HG03342 (cell line): ENCODE data around the gene TCL1B.

Experiments
- ATAC-seq: cut with Tn5 transposase; IDR thresholded peaks from one replicate; pipeline ENCODE4 v1.9.1; 2021; ENCODE audit warnings: mild to moderate bottlenecking, moderate library complexity; ENCODE audit not compliant: unreplicated experiment

The TCL1B gene

DNA sequence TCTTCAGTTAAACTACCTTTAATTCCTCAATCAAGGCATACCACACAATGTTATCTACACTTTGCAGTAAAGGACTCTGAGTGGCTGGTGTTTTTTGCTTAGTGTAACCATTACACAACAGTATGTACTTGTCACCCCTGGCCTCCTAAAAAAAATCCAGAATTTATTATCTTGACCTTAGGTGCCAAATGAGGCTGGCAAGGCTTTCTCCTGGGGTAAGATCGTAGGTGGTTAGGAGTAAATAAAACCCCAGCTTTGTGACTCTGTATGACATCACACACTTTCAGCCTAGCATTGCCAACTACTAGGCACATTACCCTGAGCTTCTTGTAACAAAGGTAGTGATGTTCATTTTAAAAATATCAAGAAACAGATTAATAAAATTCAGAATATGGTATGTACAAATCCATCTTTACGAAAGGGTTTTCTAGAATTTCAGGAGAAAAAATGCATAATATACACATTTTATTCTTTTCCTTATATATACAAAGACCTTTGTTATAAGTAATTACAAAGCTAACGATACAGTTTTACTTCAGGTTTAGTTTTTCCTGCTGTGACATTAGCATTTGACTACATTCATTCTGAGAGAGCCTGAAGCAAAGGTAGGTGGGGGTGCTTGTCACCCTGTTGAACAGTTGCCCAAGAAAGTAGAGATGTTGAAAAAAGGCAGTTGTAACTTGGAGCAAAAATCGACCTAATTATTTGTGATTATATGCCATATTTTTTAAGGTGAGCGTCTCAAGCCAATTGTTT, 14.2 kb downstream of the TCL1B start:
- ATAC-seq = no peak

GRCh38 chr14:95701846-95702221, 15.6 kb downstream of the TCL1B start:
- no peak for ATAC-seq

- ATAC-seq = no peak
Measured at GRCh38 chr14:95703341-95703740, 17.1 kb downstream of the TCL1B start.

GRCh38 chr14:95703805-95704204, 17.6 kb downstream of the TCL1B start:
- no peak for ATAC-seq

GRCh38 chr14:95705518-95705917, 19.3 kb downstream of the TCL1B start:
- no peak for ATAC-seq

DNA sequence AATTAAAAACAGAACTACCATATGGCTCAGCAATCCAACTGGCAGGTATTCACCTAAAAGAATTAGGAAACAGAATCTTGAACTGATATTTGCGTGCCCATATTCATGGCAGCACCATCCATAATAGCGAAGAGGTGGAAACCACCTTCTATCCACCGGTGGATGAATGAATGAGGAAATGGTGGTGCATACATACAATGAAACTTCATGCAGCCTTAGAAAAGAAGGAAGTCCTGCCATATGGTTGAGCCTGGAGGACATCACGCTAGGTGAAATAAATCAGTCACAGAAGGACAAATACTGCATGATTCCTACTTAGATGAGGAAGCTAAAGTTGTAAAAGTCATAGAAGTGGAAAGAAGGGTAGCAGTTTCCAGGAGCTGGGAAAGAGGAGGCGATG, 21.1 kb downstream of the TCL1B start:
- ATAC-seq = no peak

DNA sequence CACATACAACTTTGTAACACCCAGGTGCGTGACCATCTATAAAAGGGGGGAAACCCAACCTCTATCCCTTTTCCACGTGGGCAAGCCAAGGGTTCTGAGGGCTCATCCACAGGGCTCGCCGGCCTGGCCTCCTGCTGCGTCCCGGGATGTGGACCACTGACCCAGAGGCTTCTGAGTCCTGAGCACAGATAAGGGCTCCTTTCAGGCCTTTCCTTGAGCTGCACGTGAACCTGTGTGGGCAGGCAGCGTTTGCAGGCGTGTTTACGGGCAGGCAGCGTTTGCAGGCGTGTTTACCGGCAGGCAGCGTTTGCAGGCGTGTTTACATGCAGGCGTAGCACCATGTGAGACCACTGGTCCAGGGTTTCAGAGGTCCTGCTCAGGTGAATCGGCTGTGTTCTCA, 23.9 kb downstream of the TCL1B start:
- no peak for ATAC-seq

DNA sequence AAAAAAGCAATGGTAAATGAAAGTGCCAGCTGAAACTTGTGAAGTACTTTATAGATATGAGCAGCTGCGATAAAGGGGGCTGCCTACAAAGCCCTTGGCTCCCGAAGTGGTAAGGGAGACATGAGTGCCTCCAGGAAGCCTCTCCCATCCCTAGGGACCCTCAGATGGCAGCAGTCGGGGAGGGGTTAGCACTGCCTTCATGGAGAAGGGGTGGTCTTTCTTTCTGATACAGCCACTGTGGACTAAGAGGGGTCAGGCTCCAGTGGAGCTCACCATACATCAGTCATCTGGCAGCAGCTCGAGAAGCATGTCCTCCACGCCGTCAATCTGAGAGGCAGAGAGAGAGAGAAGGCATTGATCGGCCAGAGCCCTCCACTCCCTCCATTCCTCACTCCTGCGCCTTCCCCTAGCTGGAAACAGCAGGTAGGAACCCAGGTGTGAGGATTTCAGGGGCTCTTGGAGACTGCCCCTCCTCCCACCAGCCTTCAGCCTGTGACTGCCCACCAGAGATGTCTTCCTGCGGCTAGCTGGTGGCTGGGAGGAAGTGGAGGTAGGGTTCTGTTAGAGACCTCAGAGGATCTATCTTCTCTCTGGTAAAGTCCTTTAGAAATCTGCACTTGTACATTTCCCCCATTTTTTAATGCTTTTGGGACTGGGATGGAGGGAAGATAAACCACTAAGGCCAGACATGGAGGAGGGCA, 25.4 kb downstream of the TCL1B start:
- ATAC-seq = no peak

DNA sequence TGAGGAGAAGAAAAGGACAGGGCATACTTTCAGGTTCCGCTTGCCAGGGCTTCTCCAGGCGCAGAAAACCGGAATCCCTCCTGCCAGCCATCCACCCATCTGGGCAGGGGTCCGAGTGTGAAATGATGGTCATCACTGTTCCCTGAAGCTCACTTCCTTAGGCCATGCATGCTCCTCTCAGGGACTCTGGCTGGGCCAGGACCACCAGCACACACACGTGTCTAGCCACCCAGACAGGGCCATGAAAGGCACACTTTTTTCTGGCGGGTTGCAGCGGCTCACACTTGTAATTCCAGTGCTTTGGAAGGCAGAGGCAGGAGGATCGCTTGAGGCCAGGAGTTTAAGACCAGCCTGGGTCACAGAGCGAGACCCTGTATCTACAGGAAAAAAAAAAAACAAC, 26.2 kb downstream of the TCL1B start:
- ATAC-seq = no peak

GRCh38 chr14:95713596-95714371, 27.6 kb downstream of the TCL1B start, which contains the start of gene TCL1A:
TCL1A (minus strand) TSS chr14:95714125; CDS start chr14:95714066, 59 bp downstream.
- ATAC-seq = peak; percentile 79

GRCh38 chr14:95722525-95723190, 36.4 kb downstream of the TCL1B start:
- ATAC-seq = no peak

DNA sequence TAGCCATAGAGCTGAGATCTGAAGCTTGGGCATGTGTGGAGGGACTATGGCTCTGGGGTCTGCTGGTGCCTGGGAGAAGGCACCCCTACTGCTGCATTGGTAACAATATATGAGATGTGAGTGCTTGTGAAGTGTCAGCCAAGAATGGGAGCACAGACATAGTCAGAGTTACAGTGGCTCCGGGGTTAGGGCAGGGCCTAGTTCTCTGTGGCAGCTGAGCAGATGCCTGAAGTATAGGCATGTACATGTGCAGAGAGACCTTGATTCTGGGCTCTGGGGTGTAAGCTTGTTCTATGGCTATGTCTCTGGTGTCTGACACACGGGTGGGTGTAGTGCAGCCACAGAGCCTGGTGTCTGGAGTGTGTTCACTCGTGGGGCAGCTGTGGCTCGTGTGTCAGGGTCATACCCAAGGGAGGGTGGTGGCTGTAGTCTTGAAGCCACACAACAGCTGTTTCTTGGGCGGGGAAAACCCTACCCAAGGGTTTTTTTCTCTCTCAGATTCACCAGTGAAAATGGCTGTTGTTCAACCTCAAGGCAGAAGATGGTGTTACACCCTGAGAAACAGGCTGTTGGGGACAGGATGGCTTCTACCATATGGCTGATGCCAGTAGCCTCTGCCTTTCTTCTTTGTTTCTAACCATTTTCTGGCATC, 39.6 kb downstream of the TCL1B start:
- ATAC-seq = peak; percentile 71

DNA sequence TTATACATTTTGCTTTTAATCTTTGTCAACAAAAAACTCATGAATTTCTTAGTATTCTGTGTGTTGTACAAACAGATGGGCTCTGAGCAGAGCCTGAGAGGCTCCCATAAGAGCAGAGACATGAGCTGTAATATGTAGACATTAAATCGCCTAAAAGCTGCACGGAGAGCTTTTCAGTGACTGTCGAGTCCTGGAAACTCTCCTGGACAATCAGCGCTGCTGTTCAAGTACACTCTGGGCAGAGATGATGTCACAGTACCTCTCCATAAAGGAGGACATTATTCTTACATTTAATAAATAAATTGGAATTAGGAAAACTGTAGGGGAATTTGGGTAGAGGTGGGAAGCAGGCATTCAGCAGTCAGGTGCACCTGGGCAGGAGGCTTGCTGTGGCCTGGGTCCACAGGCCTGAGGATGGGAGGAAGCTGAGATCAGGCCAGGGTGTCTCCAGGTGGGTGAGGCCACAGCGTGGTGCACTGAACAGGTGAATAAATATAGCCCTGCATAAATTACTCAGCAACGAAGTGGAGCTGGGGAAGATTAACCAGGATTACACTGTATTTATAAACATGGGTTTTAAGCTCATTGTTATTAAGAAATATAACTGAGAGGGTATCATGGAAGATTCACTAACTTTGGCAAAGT, 41.0 kb downstream of the TCL1B start:
- ATAC-seq = no peak

- peak; percentile 69 for ATAC-seq
Measured at GRCh38 chr14:95729402-95730028, 43.3 kb downstream of the TCL1B start.

DNA sequence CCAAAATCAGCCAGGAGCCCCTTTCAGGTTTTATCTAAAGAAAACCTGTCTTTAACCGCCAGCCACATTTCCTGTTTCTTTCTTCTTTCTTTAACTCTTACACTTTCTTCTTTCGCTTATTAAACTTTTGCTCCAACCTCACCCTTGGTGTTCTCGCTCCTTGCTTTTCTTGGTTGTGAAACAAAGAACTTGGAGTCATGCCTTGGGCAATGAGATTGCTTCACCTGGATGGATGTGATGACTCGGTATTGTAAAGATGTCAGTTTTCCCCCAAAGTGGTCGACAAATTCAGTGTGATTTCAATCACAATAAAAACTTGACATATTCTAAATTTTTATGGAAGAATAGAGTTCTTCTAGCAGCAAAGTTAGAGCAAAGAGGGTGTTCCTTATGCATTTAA, 43.9 kb downstream of the TCL1B start:
- no peak for ATAC-seq

DNA sequence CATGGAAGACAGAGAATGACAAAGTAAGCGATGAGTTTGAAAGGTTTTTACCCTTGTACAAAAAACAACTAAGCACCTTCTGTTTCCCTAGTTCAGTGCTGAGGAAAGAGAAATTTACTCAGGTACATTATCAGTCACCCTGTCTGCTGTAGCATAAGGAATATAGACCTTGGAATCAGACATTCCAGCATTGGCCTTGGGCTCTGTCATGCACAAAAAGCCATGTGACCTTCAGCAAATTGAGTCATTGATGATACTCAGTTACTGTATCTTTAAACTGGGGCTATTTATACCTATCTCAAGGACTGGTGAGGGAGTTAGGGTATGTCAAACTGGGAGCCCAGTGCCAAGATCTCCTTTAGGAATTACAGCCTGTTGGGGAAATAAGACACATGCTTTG, 47.0 kb downstream of the TCL1B start:
- no peak for ATAC-seq

- no peak for ATAC-seq
Measured at GRCh38 chr14:95739356-95739755, 53.1 kb downstream of the TCL1B start.

- ATAC-seq = no peak
Measured at GRCh38 chr14:95741038-95741490, 54.8 kb downstream of the TCL1B start.

GRCh38 chr14:95741781-95742180, 55.6 kb downstream of the TCL1B start:
- ATAC-seq = no peak
